A204.1 (cell line): ENCODE results near the gene CARD14.
"Not testable (repeated sequence)": the region's sequence is repeated elsewhere in the genome, so short reads cannot be mapped to it uniquely, and the experiment has no call there.

ENCODE experiments used
- FAIRE-seq: peaks from 2 replicates; lab custom pipeline; 2012; peaks lifted over from hg19 to GRCh38; lab: Jason Lieb, UNC

The CARD14 gene

DNA sequence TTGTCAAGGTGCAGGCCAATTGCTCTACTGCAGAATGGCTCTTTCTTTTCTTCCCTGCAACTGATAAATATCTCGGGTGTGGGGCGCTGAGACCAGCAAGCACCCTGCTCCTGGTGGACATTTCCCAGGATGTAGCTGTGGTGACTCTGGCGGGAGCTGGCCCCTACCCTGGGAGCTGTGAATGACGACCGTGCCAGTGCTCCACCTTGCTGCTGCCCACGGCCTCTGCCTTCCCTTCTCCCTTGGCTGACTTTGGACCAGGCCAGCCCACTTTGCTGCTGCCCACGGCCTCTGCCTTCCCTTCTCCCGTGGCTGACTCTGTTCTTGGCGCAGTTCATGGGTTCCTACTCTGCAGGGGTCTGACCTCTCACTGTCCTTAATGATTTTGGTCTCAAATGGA is 16.1 kb downstream of the CARD14 start:
- FAIRE-seq = no peak

DNA sequence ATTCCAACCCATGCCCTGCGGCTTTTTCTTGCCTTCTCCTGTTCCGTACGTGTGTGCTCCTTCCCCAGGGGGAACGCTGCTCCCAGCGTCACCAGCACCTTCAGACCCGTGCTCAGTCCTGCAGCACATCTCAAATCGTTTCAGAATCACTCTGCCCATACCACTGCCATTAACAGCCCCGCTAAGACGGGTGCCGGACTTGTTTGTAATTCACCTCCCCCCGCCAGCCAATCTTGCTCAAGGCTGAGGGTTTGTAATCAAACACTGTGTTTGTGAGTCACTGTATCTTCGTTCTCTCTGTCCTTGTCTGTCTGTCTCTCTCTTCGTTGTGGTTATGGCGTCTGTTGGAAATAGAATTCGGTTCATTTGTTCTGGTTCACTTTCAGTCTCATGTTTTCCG is 17.3 kb downstream of the CARD14 start:
- FAIRE-seq = no peak

DNA sequence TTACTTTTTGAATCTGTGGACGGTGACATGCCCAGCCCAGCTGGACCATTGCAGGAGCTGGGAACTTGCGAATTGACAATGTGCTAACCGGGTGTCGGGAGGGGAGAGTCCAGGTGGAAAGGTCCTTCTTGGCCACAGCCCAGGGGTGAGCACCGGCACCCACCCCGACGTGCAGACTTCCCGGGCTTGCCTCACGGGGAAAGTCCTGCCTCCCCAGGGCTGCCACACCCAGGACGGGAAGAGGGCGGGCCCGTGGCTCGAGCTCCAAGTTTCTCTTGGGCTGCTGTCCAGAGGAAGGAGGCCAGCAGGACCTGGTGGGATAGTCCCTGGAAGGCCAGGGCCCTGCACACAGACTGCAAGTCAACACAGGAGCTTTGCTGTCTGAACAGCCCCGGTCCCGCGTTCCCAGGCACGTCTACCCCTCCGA is 17.7 kb downstream of the CARD14 start:
- FAIRE-seq = no peak

DNA sequence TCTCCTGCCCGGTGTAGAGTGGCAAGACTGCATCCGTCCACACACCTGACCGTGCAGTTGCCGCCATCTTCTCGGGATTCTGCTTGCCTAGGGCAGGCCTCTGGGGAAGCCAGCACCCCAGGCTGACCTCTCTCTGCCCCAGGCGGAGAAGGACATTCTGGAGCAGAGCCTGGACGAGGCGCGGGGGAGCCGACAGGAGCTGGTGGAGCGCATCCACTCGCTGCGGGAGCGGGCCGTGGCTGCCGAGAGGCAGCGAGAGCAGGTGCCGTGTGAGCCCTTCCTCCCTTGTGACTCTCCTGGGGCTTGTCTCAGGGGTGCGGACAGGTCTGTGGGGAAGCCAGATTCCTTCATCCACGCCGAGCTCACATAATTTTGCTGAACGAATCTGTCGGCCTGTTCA is 19.8 kb downstream of the CARD14 start:
- no peak for FAIRE-seq

DNA sequence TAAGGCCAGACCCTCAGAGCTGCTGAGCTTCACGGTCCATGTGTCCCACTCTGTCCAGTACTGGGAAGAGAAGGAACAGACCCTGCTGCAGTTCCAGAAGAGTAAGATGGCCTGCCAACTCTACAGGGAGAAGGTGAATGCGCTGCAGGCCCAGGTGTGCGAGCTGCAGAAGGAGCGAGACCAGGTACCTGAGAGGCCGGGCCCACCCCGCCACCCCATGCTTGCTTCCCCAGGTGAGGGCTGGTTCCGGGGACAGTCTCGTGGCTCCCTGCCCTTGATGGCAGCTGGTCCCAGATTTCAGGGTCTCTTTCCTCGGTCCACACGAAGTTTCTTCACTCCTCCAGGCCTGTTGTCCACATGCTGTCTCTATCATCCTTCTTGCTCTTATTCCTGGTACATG is 20.9 kb downstream of the CARD14 start:
- FAIRE-seq = no peak

- no peak for FAIRE-seq
Measured at GRCh38 chr17:80191192-80191591, 21.4 kb downstream of the CARD14 start.

GRCh38 chr17:80191865-80192661 is 22.2 kb downstream of the CARD14 start:
- FAIRE-seq = no peak

- no peak for FAIRE-seq
Measured at GRCh38 chr17:80195141-80195540, 25.3 kb downstream of the CARD14 start.

DNA sequence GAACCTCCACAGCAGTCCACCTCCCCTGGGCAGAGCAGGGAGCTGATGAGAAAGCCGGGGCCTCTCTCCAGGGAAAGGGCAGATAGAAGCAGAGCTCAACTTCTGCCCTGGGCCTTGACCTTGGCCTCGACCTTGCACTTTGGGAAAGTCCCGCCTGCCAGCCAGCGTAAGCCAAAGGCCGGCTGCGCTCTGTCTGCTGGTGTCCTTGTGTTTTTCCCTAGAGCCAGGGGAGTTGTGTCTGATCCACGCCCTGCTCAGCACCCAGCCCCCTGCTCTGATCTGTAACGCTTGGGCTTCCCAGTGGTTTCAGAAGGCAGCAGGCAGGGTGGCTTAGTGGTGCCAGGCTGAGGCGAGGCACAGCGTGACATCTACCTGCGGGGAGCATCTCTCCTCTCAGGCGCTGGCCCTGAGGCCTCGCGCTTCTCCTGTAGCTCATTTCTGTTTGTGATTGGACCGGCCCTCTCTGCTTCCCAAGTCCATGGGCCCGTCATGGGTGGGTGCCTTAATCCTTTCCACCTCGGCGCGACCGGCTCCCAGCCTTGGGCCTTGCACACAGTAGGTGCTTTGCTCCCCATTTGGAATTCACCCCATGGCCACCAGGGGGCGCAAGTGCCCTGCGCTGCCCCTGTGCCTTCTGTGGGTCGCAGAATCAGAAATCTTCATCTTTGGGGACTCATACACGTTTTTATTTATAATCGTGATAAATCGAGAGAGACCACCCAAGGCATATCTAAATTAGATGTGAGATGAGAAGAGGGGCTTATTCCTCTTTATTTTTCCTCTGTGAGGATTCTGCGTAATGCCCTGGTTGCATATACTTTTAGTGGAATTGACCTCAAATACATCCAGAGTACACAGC is 26.1 kb downstream of the CARD14 start:
- FAIRE-seq = no peak

- FAIRE-seq = no peak
Measured at GRCh38 chr17:80196652-80197051, 26.8 kb downstream of the CARD14 start.

GRCh38 chr17:80198144-80198661 is 28.4 kb downstream of the CARD14 start:
- FAIRE-seq = no peak

GRCh38 chr17:80199295-80199694 is 29.5 kb downstream of the CARD14 start:
- FAIRE-seq = not testable (repeated sequence)

- FAIRE-seq = no peak
Measured at GRCh38 chr17:80201446-80201845, 31.6 kb downstream of the CARD14 start.

DNA sequence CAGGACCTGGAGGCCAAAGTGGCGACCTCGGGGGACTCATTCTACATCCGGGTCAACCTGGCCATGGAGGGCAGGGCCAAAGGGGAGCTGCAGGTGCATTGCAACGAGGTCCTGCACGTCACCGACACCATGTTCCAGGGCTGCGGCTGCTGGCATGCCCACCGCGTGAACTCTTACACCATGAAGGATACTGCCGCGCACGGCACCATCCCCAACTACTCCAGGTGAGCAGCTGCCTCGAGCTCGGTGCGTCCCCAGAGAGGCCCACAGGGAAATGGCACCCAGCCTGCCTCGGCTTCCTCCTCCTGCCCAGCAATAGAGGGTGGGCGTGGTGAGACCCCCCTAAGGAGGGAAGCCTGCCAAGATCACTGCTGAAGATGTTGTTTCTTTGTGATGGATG is 32.4 kb downstream of the CARD14 start:
- FAIRE-seq = no peak

DNA sequence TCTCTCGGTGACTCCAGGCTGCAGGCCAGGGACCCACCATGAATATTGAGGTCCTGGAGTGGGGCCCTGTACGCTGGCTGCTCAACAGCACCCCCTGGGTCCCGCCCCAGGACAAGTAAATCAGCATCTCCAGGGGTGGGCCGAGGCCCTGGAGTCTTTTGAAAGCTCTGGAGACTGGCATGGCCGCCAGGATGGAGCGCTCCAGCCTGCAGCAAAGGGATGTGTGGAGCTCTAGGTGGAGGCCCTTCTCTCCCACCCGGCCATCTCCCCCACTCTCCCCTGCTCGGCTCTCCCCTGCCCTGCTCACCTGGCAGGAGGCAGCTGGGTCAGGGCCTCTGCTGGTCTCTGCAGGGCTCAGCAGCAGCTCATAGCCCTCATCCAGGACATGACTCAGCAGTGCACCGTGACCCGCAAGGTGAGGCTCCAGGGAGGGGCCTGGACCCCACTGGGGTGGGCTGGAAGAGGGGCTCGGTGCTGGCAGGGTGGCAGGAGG is 33.7 kb downstream of the CARD14 start:
- FAIRE-seq = no peak

GRCh38 chr17:80204626-80205468 is 35.0 kb downstream of the CARD14 start:
- FAIRE-seq = no peak

GRCh38 chr17:80205811-80206210 is 36.0 kb downstream of the CARD14 start:
- FAIRE-seq = no peak

DNA sequence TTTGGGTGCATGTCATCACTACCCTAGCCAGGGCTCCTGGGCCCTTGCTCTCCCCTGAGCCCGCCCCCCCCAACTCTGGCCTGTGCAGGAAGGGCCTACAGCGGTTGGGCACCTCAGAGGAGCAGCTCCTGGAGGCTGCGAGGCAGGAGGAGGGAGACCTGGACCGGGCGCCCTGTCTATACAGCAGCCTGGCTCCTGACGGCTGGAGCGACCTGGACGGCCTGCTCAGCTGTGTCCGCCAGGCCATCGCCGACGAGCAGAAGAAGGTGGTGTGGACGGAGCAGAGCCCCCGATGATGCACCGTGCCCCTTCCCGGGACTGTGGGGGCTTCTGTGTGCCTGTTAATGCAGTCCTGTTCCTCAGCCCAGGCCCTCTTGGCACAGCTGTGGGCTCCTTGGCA is 38.2 kb downstream of the CARD14 start:
- FAIRE-seq = no peak

- FAIRE-seq = no peak
Measured at GRCh38 chr17:80209765-80210164, 39.9 kb downstream of the CARD14 start.

DNA sequence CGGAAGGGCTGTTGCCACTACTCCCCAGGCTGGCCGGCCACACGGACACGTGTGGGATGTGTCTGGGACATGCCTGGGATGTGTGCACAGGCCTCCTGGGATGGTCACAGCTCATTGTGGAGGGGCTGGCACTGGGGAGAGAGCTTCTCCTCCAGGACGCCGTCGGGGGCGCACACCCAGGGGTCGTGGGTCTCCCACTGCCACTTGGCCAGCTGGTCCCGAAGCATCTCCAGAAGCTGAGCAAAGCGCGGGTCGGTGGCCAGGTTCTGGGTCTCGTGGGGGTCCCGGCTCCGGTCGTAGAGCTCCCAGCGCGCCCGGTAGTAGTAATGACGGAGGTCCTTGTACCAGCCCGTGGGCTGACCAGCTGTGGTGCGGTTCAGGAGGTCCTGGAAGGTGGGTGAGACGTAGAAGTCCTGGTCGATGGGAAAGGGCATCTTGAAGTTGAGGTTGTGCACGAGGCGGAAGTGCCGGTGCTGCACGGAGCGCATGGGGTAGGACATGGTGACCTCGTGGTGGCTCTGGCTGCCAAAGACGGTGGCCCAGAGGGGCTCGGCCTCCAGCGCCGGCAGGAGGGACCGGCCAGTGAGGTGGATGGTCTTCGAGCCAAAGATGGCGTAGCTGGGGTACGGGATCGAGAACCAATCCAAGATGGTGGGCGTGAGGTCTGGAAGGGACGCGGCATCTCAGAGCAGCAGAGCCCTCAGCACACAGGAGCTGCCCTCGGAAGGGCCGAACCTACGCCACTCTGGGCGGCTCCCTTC is 40.7 kb downstream of the CARD14 start:
- FAIRE-seq = no peak

GRCh38 chr17:80212109-80212508 is 42.3 kb downstream of the CARD14 start:
- no peak for FAIRE-seq
